ENCODE results near the gene SOBP. TPM values are rescaled to one million over a fixed set of nuclear protein-coding genes. Genes with fewer than 3 reads are reported as not detected.

SOBP gene
- total RNA-seq, 1 donor from 2014 or later, result 6.8 TPM

DNA sequence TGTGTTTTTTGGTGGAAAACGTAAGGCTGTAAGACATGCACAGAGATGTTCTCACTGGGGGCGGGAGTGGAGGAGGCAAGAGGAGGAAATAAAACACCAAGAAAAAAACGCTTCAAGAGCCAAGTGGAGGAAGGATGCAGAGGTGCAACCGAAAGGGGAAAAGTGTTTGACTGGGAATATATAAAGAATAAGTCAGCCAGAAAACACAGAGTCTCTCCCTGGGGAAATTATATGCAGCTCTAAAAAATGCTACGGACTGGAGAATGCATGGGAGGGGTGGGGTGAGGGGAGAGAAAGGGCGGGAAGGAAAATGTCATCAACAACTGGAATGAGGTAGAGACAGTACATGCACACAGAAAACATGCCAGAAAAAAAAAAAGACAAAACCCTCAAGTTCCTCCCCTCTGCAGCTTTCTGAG lies 200.7 kb downstream of the SOBP start:
- Histone ChIP-seq H3K36me3 (no peaks in the 10 kb centered on the region), H3K9me3 (no peaks in the 10 kb centered on the region), H3K4me3 (no peak overlapping the region), H3K27me3 (no peaks in the 10 kb centered on the region), H3K4me1 (no peaks in the 10 kb centered on the region), H3K27ac (no peak overlapping the region)
- intact Hi-C loops (cut with DNase I), result no loop called here
- TF ChIP-seq CTCF (IDR thresholded peaks at IDR 0.05), result no peak
- DNase-seq (no peak), ATAC-seq (no peak)

DNA sequence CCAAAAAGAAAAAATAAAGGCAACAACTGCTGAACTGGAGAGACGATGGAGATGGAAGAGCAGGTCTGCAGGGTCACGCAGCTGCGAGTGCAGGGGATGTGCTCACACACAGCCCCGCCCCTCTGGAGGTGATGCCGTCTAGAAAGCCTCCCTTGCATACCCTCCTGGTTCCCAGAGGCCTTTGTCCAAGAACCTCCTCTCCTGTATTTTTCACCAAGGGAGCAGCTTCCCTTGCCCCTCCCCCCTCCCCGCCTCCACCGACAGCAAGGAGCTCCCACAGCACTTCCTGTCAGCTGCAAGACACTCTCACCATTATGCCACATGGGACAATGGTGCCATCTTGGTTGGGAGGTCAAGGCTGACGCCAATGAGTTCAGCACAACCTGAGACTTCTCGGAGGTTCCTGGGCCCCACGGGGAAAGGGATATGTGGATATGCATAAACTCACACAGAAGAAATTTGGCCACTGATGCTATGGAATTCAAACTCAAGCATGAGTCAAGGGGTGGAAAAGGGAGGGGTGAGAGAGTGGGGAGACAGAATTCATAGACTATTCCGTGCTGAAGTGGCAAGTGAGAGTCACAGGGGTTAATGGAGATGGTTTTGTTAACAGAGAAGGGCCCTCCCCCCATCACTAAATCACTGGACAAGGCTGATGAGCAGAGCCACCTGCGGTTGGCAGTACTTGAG lies 201.3 kb downstream of the SOBP start:
- DNase-seq (no peak), ATAC-seq (no peak)
- no peak for TF ChIP-seq CTCF (IDR thresholded peaks at IDR 0.05)
- Histone ChIP-seq H3K27ac (no peak overlapping the region), H3K9me3 (no peaks in the 10 kb centered on the region), H3K36me3 (no peaks in the 10 kb centered on the region), H3K27me3 (no peaks in the 10 kb centered on the region), H3K4me1 (no peaks in the 10 kb centered on the region), H3K4me3 (no peak overlapping the region)
- intact Hi-C loops (cut with DNase I), result no loop called here

- ATAC-seq (no peak), DNase-seq (no peak)
- intact Hi-C loops (cut with DNase I), result no loop called here
- Histone ChIP-seq H3K4me1 (no peaks in the 10 kb centered on the region), H3K4me3 (no peak overlapping the region), H3K27me3 (no peaks in the 10 kb centered on the region), H3K9me3 (no peaks in the 10 kb centered on the region), H3K36me3 (no peaks in the 10 kb centered on the region), H3K27ac (no peak overlapping the region)
- no peak for TF ChIP-seq CTCF (IDR thresholded peaks at IDR 0.05)
These were observed 202.4 kb downstream of the SOBP start for GRCh38 chr6:107692351-107692750.

DNA sequence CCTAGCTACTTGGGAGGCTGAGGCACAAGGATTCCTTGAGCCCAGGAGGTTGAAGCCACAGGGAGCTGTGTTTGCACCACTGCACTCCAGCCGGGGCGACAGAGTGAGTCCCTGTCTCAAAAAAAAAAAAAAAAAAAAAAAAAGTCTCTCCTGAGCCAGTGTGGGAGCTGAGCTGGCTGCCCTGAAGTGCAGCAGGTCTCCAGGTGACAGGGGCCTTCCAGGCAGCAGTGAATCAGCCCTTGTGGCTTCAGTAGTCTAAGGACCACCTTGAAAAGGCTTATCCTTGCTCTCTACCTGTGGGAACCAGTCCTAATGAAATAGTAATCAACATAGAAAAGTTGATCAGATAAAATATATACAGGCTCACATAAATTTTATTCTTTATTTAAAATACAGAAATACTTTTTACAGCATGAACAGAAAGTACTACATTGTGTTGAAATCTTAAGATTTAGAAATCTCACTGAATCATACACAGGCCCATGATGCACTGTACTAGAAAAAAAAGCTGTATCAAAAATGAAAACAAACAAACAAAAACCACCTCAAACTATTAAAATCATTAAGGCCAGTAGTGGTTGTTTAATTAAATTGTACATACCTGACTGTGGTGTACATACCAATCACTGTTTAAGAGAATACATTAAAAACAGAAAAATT lies 205.3 kb downstream of the SOBP start:
- intact Hi-C loops (cut with DNase I), result no loop called here
- ATAC-seq (no peak), DNase-seq (no peak)
- H3K9me3 ChIP-seq, result no peaks in the 10 kb centered on the region
- no peak overlapping the region for H3K4me3 ChIP-seq
- H3K4me1 ChIP-seq, result no peaks in the 10 kb centered on the region
- H3K36me3 ChIP-seq, result no peaks in the 10 kb centered on the region
- no peak for TF ChIP-seq CTCF (IDR thresholded peaks at IDR 0.05)
- no peak overlapping the region for H3K27ac ChIP-seq
- no peaks in the 10 kb centered on the region for H3K27me3 ChIP-seq

- TF ChIP-seq CTCF (IDR thresholded peaks at IDR 0.05), result no peak
- intact Hi-C loops (cut with DNase I), result no loop called here
- no peak for ATAC-seq
These were observed 207.8 kb downstream of the SOBP start for GRCh38 chr6:107697682-107698081.

More at GRCh38 chr6:107697682-107698081, 207.8 kb downstream of the SOBP start:
- no peak overlapping the region for H3K4me3 ChIP-seq
- H3K9me3 ChIP-seq, result no peaks in the 10 kb centered on the region
- no peaks in the 10 kb centered on the region for H3K4me1 ChIP-seq
- no peaks in the 10 kb centered on the region for H3K27me3 ChIP-seq
- no peak for DNase-seq
- H3K36me3 ChIP-seq, result no peaks in the 10 kb centered on the region
- H3K27ac ChIP-seq, result no peak overlapping the region
